SH-SY5Y (cell line): Measurements from ENCODE around the gene SLC24A3.

Source experiments
- GATA2 ChIP-seq: IDR thresholded peaks from 2 replicates; pipeline ENCODE4 v1.6.1; 2011; ENCODE audit warnings: mild to moderate bottlenecking, low read depth, low read length
- GATA3 ChIP-seq: IDR thresholded peaks from 2 replicates; pipeline ENCODE4 v1.6.1; 2011; ENCODE audit warnings: low read depth, mild to moderate bottlenecking, low read length, moderate library complexity

DNA sequence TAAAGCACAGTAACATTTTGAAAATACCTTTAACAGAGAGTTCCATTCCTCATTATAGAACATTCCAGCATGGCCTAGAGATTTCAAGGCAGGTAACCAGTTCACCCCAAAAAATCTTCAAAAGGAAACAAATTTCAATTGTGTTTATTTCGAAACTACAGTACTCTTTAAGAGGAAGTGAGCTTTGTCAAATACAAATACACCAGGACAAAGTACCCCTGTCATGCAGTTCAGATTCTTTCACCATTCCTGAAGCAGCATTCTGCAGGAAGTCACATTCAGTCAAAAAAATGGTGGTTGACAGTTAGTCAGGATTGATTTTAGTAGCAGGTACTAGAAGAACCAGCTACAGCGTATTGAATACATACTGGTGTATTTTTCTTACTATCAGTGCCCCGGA is 456.0 kb downstream of the SLC24A3 start:
- no peak for TF ChIP-seq GATA3
- no peak for TF ChIP-seq GATA2
